ENCODE measurements around the gene NEURL1.

DNA sequence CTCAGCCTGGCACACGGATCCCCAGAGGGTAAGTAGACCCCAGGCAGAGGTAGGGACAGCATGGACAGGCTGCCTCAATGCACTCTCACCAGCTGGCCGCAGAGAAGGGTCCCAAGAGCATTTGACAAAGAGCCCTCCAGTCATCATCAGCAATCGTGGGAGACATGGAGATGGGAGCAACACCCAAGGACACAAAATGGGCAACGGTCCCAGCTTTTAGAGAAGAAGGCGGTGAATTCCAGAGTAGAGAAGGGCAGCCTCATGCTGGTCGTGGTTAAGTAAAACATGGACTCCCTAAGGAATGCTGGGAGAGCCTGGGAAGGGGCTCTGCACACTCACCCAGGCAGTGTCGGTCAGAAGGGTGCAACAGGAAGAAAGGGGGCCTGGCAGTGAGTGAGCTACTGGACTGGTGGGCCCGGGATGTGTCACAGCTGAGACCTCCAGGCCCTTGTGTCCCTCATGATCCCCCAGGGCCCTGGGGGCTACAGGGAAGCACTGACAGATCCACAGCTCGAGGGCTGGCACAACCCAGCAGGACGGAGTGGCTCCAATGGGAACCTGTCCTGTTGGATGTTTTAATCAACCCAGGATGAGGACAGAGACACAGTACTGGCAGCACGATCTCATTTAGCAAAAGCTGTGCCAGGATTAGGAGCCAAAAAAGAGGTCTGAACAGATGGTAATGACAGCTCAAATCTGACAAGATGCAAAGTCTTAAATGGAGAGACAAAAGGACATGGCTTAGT lies 147.1 kb downstream of the NEURL1 start:
- TF ChIP-seq, protein P1, sequence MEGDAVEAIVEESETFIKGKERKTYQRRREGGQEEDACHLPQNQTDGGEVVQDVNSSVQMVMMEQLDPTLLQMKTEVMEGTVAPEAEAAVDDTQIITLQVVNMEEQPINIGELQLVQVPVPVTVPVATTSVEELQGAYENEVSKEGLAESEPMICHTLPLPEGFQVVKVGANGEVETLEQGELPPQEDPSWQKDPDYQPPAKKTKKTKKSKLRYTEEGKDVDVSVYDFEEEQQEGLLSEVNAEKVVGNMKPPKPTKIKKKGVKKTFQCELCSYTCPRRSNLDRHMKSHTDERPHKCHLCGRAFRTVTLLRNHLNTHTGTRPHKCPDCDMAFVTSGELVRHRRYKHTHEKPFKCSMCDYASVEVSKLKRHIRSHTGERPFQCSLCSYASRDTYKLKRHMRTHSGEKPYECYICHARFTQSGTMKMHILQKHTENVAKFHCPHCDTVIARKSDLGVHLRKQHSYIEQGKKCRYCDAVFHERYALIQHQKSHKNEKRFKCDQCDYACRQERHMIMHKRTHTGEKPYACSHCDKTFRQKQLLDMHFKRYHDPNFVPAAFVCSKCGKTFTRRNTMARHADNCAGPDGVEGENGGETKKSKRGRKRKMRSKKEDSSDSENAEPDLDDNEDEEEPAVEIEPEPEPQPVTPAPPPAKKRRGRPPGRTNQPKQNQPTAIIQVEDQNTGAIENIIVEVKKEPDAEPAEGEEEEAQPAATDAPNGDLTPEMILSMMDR (IDR thresholded peaks at IDR 0.05) = no peak
- TF ChIP-seq EP300 (IDR thresholded peaks at IDR 0.05) (no peak), POLR2A (IDR thresholded peaks at IDR 0.05) (no peak)

Measured in ovary (tissue), 3 donors.